HG03280 (cell line): ENCODE measurements around the gene NCOA7.
"Not testable (repeated sequence)": the region's sequence is repeated elsewhere in the genome, so short reads cannot be mapped to it uniquely, and the experiment has no call there.

ENCODE experiments used
- ATAC-seq: cut with Tn5 transposase; IDR thresholded peaks from one replicate; pipeline ENCODE4 v1.9.1; 2021; ENCODE audit warnings: mild to moderate bottlenecking, moderate library complexity; ENCODE audit not compliant: unreplicated experiment

NCOA7 gene

GRCh38 chr6:125791151-125791819 is 525 bp downstream of the NCOA7 start:
- ATAC-seq: peak; percentile 42

- no peak for ATAC-seq
These were observed 1.0 kb downstream of the NCOA7 start for GRCh38 chr6:125791820-125792165.

GRCh38 chr6:125792172-125792571 is 1.4 kb downstream of the NCOA7 start:
- ATAC-seq: no peak

GRCh38 chr6:125792680-125793079 is 1.9 kb downstream of the NCOA7 start:
- no peak for ATAC-seq

GRCh38 chr6:125793280-125793679 is 2.5 kb downstream of the NCOA7 start:
- no peak for ATAC-seq

GRCh38 chr6:125793863-125794262 is 3.1 kb downstream of the NCOA7 start:
- no peak for ATAC-seq

GRCh38 chr6:125794342-125795137 is 3.8 kb downstream of the NCOA7 start:
- ATAC-seq: no peak

- ATAC-seq: no peak
These were observed 4.5 kb downstream of the NCOA7 start for GRCh38 chr6:125795301-125795700.

- ATAC-seq: no peak
These were observed 6.5 kb downstream of the NCOA7 start for GRCh38 chr6:125797120-125797885.

GRCh38 chr6:125797886-125798444 is 7.2 kb downstream of the NCOA7 start:
- ATAC-seq: no peak

- ATAC-seq: peak; percentile 97
These were observed 8.2 kb downstream of the NCOA7 start for GRCh38 chr6:125798734-125799508.

- ATAC-seq: no peak
These were observed 11.6 kb downstream of the NCOA7 start for GRCh38 chr6:125802383-125802782.

GRCh38 chr6:125802943-125803377 is 12.2 kb downstream of the NCOA7 start:
- no peak for ATAC-seq

GRCh38 chr6:125804264-125804663 is 13.5 kb downstream of the NCOA7 start:
- ATAC-seq: peak; percentile 57

GRCh38 chr6:125804866-125805425 is 14.2 kb downstream of the NCOA7 start:
- ATAC-seq: not testable (repeated sequence)

GRCh38 chr6:125806813-125807212 is 16.1 kb downstream of the NCOA7 start:
- ATAC-seq: no peak

GRCh38 chr6:125807293-125807692 is 16.5 kb downstream of the NCOA7 start:
- no peak for ATAC-seq

- no peak for ATAC-seq
These were observed 17.3 kb downstream of the NCOA7 start for GRCh38 chr6:125808060-125808459.

- ATAC-seq: no peak
These were observed 17.8 kb downstream of the NCOA7 start for GRCh38 chr6:125808591-125808990.

- no peak for ATAC-seq
These were observed 18.9 kb downstream of the NCOA7 start for GRCh38 chr6:125809570-125810170.
